Neural progenitor cell (in vitro differentiated cells): ENCODE measurements around the gene TACR1.

Experiments
- EZH2 ChIP-seq: fragments of 200-600 bp; sonication (generic); IDR thresholded peaks from 2 replicates; pipeline ENCODE4 v1.6.1; 2017; ENCODE audit warnings: antibody characterized with exemption, mild to moderate bottlenecking, moderate library complexity
- TF ChIP-seq, protein P1 (sequence below): fragments of 200-600 bp; sonication (generic); IDR thresholded peaks from 2 replicates; pipeline ENCODE4 v1.5.1; 2017; ENCODE audit warnings: antibody characterized with exemption, mild to moderate bottlenecking

DNA sequence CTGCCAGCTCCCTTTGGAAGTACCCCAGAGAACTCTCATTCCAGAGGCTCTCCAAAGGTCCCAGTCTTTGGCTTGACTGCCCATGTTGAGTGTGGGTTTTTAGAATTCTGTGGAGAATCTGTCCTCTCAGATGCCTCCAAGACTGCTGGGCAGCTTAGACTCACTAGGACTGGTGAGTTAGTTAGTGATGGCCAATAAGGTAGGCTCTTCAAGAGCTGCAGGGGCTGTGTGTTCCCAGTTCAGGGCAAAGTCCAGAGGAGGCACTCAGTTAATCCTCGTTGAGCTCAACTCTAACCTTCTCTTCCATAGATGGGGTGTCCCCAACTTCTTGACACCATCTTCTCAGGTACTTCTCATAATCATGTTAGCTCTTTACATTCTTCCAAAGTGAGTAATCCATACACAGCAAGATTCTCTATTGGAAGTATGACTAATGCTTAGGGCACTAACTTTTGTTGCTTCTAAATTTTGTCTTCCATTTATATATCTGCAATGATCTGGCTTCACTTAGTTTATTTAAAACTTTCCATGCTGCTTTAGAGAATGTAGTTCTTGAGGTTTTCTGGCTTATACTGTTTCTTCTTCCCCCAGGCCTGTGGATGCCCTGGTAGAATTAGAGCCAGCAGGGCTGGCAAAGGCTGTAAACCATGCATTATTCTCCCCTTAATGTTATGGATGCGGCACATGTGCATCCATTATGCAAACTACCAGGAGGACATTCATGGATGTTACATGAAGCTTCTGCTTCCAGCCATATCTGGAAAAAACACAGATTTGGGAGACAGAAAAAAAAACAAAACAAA, 151.9 kb downstream of the TACR1 start:
- no peak for TF ChIP-seq EZH2
- TF ChIP-seq, protein P1, sequence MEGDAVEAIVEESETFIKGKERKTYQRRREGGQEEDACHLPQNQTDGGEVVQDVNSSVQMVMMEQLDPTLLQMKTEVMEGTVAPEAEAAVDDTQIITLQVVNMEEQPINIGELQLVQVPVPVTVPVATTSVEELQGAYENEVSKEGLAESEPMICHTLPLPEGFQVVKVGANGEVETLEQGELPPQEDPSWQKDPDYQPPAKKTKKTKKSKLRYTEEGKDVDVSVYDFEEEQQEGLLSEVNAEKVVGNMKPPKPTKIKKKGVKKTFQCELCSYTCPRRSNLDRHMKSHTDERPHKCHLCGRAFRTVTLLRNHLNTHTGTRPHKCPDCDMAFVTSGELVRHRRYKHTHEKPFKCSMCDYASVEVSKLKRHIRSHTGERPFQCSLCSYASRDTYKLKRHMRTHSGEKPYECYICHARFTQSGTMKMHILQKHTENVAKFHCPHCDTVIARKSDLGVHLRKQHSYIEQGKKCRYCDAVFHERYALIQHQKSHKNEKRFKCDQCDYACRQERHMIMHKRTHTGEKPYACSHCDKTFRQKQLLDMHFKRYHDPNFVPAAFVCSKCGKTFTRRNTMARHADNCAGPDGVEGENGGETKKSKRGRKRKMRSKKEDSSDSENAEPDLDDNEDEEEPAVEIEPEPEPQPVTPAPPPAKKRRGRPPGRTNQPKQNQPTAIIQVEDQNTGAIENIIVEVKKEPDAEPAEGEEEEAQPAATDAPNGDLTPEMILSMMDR = no peak
